ENCODE data around the gene LMAN1.

LMAN1 gene

GRCh38 chr18:59306640-59307039 is 52.4 kb downstream of the LMAN1 start:
- peaks cover 0 to 38% of the 10 kb centered on the region in 2 donors for H3K27me3 ChIP-seq
- H3K4me1 ChIP-seq: peaks cover 0 to 7% (median 2%) of the 10 kb centered on the region in 4 donors
- DNase-seq: no peak
- intact Hi-C loops (cut with DNase I; ENCODE audit: low total_unique reads): loop anchor here (5.0 kb wide), 1 partner anchor 96 kb away; no protein-coding TSS in a partner anchor
- no peaks in the 10 kb centered on the region for H3K9me3 ChIP-seq
- TF ChIP-seq CTCF (IDR thresholded peaks at IDR 0.05): no peak
- H3K36me3 ChIP-seq: no peaks in the 10 kb centered on the region
- no peak overlapping the region for H3K4me3 ChIP-seq
- no peak overlapping the region for H3K27ac ChIP-seq

DNA sequence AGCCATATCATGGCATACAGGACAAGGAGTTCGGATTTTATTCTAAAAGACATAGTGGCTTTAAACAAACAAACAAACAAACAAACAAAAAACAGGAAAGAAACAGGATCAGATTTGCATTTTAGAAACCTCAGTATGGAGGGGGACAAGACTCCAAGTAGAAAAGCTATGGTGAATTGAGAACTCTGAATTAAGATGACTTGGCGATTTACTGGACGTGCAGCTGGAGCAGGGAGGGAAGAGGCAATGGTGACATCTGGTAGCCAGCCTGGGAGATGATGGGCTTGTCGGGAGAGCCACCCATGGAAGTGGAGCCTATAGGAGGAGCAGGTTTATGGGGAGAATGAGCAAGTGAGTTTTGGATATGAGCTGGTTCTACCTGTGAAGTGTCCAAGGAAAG is 53.8 kb downstream of the LMAN1 start:
- Histone ChIP-seq H3K36me3 (no peaks in the 10 kb centered on the region), H3K4me3 (no peak overlapping the region), H3K27me3 (peaks cover 0 to 35% of the 10 kb centered on the region in 2 donors), H3K27ac (no peak overlapping the region), H3K4me1 (peaks cover 0 to 7% (median 2%) of the 10 kb centered on the region in 4 donors), H3K9me3 (no peaks in the 10 kb centered on the region)
- TF ChIP-seq CTCF (IDR thresholded peaks at IDR 0.05): no peak
- DNase-seq: no peak
- intact Hi-C loops (cut with DNase I; ENCODE audit: low total_unique reads): loop anchor here (5.0 kb wide), 1 partner anchor 97 kb away; no protein-coding TSS in a partner anchor

DNA sequence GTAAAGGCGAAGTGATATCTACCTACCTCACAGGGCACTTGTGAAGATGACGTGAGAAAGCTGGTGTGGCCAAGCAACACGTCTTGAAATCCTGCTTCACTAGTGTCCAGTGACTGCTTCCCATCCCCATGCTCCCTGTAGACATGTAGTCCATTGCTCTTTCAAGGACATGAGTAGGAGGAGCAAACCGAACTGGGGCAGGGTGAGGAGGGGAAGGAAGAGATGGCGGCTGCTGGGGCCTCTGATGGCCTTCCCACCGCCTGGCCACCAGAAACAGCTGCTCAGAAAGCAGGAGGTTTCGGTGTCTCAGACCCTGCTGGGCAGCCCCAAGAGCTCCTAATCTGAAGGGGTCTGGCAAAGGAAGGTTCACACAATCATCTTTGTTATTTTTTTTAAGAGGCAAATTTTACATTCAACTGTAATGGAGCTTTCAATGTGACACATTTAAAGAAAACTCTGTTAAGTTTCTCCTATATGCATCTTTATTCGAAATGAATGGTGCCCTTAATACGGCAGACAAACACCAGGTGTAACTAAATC is 55.3 kb downstream of the LMAN1 start:
- TF ChIP-seq CTCF (IDR thresholded peaks at IDR 0.05): no peak
- Histone ChIP-seq H3K4me1 (peaks cover 0 to 2% (median under 1%) of the 10 kb centered on the region in 4 donors), H3K27me3 (peaks cover 0 to 30% of the 10 kb centered on the region in 2 donors), H3K4me3 (no peak overlapping the region), H3K36me3 (no peaks in the 10 kb centered on the region), H3K9me3 (no peaks in the 10 kb centered on the region), H3K27ac (no peak overlapping the region)
- intact Hi-C loops (cut with DNase I; ENCODE audit: low total_unique reads): no loop called here
- no peak for DNase-seq

DNA sequence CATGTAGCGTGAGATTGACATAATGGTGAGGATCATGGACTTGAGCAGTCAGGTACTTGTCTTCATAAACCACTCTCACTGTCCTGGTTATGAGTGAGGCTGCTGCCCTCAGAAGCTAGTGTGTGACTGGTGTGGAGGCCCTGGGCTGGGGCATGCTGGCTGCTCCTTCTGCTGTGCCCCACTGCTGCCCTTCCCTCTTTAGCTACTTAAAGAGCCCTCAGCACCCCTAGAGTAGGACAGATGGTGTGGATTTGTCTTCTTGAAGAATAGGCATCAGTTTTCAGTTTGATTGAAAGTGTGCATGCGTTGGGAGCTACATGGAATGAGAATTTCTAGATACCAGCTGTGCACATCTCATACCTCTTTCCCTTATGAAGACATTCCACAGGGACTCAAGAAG is 56.1 kb downstream of the LMAN1 start:
- Histone ChIP-seq H3K27me3 (peaks cover 0 to 28% of the 10 kb centered on the region in 2 donors), H3K4me3 (no peak overlapping the region), H3K9me3 (no peaks in the 10 kb centered on the region), H3K36me3 (no peaks in the 10 kb centered on the region), H3K4me1 (no peaks in the 10 kb centered on the region), H3K27ac (no peak overlapping the region)
- TF ChIP-seq CTCF (IDR thresholded peaks at IDR 0.05): no peak
- intact Hi-C loops (cut with DNase I; ENCODE audit: low total_unique reads): no loop called here
- no peak for DNase-seq

- intact Hi-C loops (cut with DNase I; ENCODE audit: low total_unique reads): no loop called here
- Histone ChIP-seq H3K4me3 (no peak overlapping the region), H3K27me3 (peaks cover 0 to 22% of the 10 kb centered on the region in 2 donors), H3K36me3 (no peaks in the 10 kb centered on the region), H3K9me3 (no peaks in the 10 kb centered on the region), H3K4me1 (no peaks in the 10 kb centered on the region), H3K27ac (no peak overlapping the region)
- DNase-seq: no peak
- TF ChIP-seq CTCF (IDR thresholded peaks at IDR 0.05): no peak
These were observed 57.1 kb downstream of the LMAN1 start for GRCh38 chr18:59301929-59302328.
